Measurements from ENCODE around the gene NCK2.

GRCh38 chr2:105903051-105903674, 158.5 kb downstream of the NCK2 start:
- no peak for TF ChIP-seq CTCF (IDR thresholded peaks at IDR 0.05)
- TF ChIP-seq AFF4 (CRISPR knock-in tag; IDR thresholded peaks at IDR 0.05; ENCODE audit: borderline replicate concordance), result no peak
- TF ChIP-seq USF1 (CRISPR knock-in tag; IDR thresholded peaks at IDR 0.05), result no peak
- no peak for TF ChIP-seq MLX (CRISPR knock-in tag; IDR thresholded peaks at IDR 0.05)
- TF ChIP-seq FOXK1 (CRISPR knock-in tag; IDR thresholded peaks at IDR 0.05), result no peak
- TF ChIP-seq CREB1 (CRISPR knock-in tag; IDR thresholded peaks at IDR 0.05), result no peak

Data from WTC11 (cell line).